GM18526 (cell line): ENCODE data around the gene NREP.

Experiments
- POLR2A ChIP-seq: IDR thresholded peaks from 3 replicates; pipeline ENCODE4 v1.6.1; 2011; ENCODE audit not compliant: insufficient read length; ENCODE audit errors: extremely low read depth

Gene NREP

DNA sequence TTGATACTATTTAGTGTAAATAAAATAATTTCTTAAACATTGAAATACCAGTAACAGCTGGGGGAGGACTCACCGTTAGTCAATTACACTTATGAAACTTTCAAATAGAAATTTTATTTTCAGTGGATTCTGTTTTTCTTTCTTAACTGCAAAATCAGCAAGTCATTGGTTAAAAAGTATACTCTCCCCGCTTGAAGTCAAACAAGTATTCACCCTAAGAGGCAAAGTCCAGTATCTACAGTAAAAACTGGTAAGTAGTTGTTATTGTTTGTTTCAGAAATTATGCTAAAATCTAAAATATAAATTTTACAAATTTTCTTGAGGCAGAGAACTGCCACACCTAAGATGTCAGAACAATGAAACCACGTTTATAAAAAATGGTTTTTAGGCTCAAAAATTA lies 22.4 kb downstream of the NREP start:
- no peak for TF ChIP-seq POLR2A

DNA sequence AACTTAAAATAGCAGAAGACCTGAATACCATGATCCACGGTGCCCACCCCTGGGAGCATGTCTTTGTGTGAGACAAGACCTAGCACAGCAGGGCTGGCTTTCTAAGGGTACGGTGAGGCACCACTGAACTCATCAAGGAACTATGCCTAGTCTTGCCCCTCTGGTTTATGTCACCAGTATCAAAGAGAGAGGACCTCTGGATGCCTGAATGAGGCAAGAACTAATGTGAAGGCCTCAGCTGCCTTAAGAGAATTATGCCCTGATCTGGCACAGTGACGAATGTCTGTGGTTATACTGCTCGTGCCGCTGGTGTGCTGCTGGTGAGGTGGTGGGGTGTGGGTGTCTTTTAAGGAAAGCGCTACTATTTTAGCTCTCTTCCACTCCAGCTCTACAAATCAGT lies 23.0 kb downstream of the NREP start:
- TF ChIP-seq POLR2A: no peak

GRCh38 chr5:111733571-111733970 lies 23.4 kb downstream of the NREP start:
- no peak for TF ChIP-seq POLR2A

DNA sequence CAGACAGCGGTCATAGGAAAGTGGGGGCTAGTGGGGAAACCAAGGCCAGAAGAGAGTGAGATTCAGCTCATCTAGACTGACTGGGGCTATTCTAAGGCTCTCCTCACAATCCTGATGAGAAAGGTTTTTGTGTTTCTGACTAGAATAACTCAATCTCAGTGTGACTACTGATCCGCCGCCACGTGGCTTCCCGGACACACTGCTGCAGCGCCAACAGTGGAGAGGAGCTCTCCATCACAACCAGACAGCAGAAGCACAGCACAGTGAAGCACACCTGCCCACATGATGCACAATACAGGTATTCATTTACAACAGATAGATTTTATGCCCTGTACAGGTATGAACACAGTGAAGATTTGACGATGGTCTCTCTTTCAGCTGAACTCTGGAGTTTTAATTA lies 25.4 kb downstream of the NREP start:
- no peak for TF ChIP-seq POLR2A

DNA sequence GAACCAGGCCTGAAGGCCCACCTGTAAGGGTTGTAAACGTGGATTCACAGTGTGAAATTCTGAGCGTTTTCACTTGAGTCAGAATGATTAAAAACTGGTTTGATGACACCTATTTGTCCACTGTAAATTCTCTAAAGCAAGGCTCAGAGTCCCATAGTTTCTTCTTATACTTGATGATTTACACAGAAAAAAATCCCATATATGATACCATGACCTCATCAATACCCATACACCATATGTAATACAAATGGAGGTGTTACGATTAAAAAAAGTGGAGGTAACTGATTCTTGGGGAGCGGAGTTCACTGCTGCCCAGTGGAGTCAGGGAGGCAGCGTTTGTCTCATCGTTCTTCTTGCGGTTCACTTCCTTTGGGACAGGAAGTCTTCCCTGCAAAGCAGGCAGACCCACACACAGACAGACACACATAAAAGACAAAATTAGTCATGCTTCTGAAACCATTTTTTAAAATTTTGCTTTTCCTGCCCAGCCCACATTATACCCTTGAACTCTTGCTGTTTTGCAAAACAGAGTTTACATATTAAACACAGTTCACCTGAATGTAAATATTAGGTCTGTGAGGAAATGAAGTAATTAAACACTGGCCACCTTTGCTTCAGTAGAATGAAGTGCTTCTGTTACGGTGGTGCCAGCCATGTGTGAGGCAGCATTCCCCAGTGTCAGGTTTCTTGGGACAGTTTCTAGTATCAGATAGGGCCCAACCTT lies 26.2 kb downstream of the NREP start:
- no peak for TF ChIP-seq POLR2A

GRCh38 chr5:111728941-111729340 lies 28.1 kb downstream of the NREP start:
- no peak for TF ChIP-seq POLR2A

DNA sequence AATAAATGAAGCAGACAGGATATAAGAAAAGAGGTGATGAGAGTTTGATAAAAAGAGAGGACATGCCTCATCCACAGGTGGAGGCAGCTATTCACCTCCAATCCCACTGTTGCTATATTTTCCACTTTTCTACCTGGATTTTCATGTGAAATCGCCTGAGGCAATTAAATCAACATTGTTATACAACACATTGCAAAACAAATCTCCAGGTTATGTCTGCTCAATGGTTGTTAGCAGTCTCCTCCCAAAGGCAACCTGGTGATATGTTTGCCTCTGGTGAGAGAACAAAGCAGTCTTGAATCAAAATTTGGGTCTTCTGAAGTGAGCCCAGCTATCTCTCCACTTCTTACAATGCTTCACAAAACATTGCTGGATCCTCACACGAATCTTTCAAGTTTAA lies 30.0 kb downstream of the NREP start:
- TF ChIP-seq POLR2A: no peak

- no peak for TF ChIP-seq POLR2A
Measured at GRCh38 chr5:111722140-111722539, 34.9 kb downstream of the NREP start.

GRCh38 chr5:111720333-111720890 lies 36.6 kb downstream of the NREP start:
- TF ChIP-seq POLR2A: no peak

GRCh38 chr5:111719773-111720172 lies 37.2 kb downstream of the NREP start:
- no peak for TF ChIP-seq POLR2A

- TF ChIP-seq POLR2A: no peak
Measured at GRCh38 chr5:111707630-111708164, 49.3 kb downstream of the NREP start.

DNA sequence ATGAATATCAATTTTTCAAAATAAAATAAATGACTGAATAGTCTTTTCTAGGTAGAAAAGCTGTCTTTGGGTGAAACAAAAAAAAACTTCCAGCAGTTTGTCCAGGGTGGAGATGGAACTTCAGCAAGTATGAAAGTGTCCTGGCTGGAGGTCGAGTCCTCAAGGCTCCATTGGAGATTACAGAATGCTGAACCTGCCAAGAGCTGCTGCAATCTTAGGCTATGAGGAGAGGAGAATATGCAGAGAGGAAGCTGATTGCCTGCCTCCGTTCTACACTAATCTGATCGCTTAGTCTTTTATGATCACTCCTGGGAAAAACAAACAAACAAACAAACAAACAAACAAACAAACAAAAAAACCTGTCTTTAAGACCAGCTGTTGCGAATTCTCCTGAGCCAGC lies 50.6 kb downstream of the NREP start:
- TF ChIP-seq POLR2A: no peak

- no peak for TF ChIP-seq POLR2A
Measured at GRCh38 chr5:111704452-111705085, 52.4 kb downstream of the NREP start.

DNA sequence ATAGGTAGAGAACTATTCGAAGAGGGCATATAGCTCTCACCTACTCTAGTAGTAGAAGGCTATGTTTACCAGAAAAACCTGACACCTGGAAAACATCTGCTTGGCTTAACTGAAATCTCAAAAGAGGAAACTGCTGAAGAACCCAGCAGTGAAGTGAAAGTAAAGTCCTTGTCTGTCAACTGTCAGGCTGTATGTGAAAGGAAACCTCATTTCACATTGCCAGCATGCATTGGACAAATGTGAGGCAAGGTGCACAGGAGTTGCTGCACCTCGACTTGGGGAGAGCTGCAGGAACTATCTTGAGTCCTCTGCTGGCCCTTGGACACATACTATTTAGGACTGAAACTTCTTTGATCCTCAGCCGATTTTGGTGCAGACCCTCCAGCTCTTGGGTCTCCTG lies 53.3 kb downstream of the NREP start:
- TF ChIP-seq POLR2A: no peak

DNA sequence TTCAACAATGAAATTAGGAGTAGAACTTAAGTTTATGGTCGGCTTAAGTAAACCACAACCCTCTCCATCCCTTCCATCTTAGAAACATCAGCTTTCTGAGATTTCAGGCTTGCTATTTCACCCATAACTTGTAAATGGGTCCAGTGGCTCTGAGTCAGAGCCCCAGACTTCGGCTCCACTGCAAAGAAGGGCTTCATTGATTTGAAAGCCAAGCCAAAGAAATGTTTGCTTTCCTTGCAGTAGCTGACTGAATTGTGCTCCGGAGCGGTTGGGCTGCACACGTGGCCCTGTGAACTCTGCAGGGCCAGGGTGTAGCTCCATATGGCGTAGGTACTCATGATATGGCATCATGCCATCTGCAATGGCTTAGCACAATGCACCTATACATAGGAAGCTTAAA lies 57.0 kb downstream of the NREP start:
- no peak for TF ChIP-seq POLR2A

GRCh38 chr5:111699324-111699723 lies 57.7 kb downstream of the NREP start:
- no peak for TF ChIP-seq POLR2A
